OCI-M2 (cell line): ENCODE results near the gene MANF.
A peak's percentile ranks its signal among the peaks of the same experiment; 100 is the strongest.
"Not testable (repeated sequence)": the region's sequence is repeated elsewhere in the genome, so short reads cannot be mapped to it uniquely, and the experiment has no call there.

ENCODE experiments used
- DNase-seq: peaks from one replicate; lab custom pipeline; 2025; ENCODE audit not compliant: unreplicated experiment; lab: John Stamatoyannopoulos, UW

Gene MANF

GRCh38 chr3:51371943-51372557, 13.0 kb upstream of the MANF start:
- DNase-seq, result peak; percentile 27

GRCh38 chr3:51373658-51374421, 11.3 kb upstream of the MANF start:
- no peak for DNase-seq

DNA sequence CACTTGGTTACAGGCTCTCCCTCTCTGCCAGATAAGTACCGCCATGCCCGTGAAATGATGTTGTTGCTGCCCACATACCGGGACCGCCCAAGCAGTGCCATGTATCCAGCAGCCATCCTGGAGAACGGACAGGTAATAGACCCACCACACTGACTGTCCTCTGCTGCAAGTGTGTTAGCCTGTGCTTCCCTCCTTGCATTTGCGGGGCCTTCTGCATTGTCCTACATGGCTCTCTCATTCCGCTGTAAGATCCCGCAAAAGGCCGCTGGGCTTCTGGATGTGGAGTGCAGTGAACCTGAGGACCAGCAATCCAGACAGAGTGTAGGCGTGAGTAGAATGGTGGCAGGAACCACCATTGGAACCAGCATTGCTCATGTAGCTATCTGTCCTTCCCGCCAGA, 10.6 kb upstream of the MANF start:
- DNase-seq, result no peak

DNA sequence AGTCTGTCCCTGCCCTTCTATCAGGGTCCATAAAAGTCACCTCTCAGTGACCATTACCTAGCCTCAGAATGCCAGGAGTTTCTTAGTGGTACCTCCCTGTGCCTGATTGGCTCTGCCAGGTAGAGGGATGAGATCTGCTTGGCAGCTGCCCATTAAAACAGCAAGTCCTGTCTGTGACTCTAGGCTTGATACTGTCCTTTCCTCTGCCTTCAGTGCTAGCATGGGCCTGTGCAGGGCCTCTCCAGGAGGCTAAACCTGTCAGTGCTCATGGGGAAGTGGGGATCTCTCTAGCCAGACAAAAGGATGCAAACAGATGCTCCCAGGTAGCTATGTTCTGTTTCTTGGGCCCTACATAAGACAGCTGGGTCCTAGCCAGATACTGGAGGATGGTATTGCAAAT, 10.0 kb upstream of the MANF start:
- DNase-seq, result no peak

DNA sequence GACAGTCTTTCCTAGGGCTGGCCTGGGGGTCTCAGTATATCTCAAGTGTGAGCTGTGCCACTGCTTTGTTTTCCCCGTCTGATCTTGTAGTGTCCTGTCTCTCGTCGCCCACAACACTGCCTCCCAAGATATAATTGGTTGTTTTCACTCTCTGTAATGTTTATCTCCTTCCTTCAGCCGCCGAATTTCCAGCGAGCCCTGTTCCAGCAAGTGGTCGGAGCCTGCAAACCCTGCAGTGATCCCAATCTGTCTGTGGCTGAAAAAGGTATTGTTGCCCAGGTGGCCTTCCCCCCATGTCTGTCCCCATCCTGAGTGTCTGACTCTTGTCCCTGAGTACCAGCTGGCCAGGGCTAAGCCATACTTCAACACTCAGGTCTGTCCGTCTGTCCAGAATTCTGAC, 9.5 kb upstream of the MANF start:
- DNase-seq, result no peak

DNA sequence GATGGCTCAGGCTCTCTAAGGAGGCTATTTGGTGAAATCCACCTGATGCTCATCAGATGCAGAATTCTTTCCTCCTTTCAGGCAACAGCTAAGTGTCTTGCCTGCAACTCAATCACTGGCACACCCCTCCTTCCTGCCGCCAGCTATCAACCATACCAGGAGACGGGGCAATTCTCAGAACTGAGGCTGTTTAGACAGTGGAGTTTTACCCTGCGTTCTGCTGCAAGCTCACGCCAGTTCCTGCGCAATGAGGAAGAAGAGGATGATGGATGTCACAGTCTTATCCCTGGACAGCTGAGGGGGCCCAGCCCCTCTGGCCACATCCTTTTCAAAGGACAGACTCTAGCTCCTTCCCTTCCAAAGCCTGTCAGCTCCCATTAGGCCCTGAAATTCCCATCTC, 7.0 kb upstream of the MANF start:
- DNase-seq, result no peak

DNA sequence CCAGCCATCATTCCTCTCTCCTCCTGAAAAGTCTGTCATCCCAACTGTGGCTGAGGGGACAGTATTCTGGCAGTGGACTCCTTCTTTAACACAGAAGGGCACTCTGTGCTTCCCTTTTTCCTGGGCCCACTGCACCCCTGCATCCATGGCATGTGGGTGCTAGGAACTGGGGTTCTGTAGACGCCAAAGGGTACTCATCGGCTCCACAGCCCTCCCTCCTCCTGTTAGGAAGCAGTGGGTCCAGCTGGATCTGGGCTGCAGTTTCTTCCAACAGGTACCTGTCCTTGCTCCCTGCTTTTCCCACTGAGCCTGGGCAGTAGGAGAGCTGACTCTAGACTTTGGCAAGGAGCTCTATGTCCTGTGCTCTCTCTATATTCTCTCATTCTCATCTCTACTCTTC, 6.4 kb upstream of the MANF start:
- DNase-seq, result no peak

GRCh38 chr3:51379301-51379700, 5.8 kb upstream of the MANF start:
- no peak for DNase-seq

- DNase-seq, result no peak
Measured at GRCh38 chr3:51379746-51380455, 5.2 kb upstream of the MANF start.

- DNase-seq, result no peak
Measured at GRCh38 chr3:51380601-51381332, 4.3 kb upstream of the MANF start.

DNA sequence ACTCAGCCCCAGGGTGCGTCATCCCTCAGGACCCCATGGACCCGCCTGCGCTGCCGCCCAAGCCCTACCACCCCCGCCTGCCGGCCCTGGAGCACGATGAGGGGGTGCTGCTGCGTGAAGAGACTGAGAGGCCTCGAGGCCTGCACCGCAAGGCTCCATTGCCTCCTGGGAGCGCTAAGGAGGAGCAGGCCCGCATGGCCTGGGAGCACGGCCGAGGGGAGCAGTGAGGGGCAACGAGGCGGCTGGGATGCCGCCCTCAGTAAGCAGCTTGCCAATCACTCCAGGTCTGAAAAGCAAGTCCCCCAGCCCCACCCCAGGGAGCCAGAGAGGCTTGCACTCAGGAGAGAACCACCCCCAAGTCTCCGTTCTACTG, 3.8 kb upstream of the MANF start:
- DNase-seq, result no peak

GRCh38 chr3:51382076-51382745, 2.9 kb upstream of the MANF start:
- no peak for DNase-seq

DNA sequence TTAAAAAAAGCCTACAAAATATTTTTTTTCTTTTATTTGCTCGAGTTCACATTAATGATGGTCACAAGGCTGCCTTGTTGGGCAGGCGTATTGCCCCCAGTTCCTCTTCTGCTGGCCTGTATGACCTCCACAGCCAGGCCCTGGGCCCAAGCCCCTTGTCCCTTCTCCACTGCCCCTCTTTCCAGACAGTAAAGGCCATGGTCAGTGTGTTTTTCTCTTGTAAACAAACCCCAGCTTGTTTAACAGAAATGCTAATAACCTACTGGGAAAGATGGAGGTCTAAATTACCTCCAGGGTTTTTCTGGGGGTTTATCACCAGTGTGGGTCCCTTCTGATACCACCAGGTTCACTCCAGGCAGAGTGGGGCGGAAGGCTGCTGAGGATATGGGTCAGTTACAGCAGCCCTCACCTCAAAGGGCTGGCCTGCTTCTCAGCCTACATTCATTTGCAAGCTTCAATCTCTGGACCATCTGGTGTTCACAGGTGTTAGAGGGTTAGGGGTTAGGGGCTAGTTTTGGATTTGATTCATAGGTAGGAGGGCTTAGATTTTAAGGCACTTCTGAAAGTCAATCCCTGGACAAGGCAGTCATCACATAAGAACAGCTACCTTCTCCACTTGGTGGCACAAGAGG, 2.0 kb upstream of the MANF start:
- no peak for DNase-seq

- DNase-seq, result no peak
Measured at GRCh38 chr3:51384055-51384725, 901 bp upstream of the MANF start.

DNA sequence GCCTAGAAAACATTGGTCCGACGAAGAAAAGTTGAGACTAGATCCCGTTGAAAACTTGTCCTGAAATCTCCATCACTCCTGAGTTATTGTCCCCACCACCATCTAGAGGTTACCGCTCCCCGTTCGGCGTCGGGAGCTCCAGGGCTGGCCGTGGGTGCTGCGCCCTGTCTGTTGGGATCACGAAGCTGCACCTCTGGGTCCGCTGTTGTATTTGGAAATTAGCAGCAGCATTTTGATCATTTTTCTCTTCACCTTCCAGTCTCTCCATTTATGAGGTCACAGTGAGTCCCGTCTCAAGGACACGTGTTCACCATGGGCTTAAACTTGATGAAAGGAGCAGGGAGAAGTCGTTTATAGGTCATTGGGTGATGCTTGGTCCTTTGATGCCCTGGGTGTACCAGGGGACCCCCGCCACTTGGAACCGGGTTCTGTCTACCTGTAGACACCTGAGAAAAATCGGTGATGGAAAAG, 565 bp downstream of the MANF start:
- no peak for DNase-seq

DNA sequence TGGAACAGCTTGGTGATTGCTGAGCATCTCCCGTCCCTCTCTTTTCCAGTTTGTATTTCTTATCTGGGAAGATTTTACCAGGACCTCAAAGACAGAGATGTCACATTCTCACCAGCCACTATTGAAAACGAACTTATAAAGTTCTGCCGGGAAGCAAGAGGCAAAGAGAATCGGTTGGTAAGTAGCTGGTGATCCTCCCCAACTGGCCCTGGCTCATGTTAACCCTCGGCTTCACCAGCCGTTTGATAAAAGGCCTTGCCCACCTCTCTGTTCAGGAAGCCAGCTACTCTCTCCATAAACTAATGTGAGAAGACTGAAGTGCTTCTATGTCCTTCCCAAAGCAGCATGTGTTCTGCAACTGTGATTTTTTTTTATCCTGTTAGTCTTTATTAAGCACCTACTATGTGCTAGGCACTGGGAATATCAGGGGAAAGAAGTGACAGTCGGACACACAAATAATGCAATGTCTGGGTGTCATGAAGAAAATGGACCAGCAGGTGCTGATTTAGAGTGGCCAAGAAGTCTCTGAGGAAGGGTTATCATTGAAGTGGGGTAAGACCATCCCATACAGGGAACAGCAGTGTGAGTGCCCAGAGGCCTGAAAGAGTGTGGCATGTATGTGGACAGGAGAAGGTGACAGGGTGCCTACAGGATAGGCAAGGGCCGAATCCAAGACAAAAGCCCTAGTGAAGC, 1.2 kb downstream of the MANF start:
- DNase-seq, result no peak

DNA sequence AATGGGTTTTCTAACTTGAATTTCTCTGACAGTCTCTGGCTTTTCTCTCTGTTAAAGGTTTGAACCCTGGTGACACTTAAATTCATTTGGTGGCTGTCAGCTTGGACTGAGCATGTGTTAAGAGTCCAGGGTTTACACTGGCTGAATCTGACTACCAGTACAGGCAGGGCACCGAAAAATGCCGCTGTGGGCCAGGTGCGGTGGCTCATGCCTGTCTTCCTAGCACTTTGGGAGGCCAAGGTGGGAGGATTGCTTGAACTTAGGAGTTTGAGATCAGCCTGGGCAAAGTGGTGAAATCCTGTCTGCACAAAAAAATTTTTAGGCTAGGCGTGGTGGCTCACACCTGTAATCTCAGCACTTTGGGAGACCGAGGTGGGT, 1.8 kb downstream of the MANF start:
- no peak for DNase-seq

DNA sequence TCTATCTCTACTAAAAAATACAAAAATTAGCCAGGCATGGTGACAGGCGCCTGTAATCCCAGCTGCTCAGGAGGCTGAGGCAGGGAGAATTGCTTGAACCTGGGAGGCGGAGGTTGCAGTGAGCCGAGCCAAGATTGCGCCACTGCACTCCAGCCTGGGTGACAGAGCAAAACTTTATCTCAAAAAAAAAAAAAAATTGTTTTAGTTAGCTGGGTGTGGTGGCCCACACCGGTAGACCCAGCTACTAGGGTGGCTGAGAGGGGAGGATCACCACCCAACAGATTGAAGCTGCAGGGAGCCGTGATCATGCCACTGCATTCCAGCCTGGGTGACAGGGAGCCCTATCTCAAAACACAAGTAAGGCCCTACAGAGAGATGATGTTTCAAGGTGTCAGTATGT, 2.2 kb downstream of the MANF start:
- not testable (repeated sequence) for DNase-seq

DNA sequence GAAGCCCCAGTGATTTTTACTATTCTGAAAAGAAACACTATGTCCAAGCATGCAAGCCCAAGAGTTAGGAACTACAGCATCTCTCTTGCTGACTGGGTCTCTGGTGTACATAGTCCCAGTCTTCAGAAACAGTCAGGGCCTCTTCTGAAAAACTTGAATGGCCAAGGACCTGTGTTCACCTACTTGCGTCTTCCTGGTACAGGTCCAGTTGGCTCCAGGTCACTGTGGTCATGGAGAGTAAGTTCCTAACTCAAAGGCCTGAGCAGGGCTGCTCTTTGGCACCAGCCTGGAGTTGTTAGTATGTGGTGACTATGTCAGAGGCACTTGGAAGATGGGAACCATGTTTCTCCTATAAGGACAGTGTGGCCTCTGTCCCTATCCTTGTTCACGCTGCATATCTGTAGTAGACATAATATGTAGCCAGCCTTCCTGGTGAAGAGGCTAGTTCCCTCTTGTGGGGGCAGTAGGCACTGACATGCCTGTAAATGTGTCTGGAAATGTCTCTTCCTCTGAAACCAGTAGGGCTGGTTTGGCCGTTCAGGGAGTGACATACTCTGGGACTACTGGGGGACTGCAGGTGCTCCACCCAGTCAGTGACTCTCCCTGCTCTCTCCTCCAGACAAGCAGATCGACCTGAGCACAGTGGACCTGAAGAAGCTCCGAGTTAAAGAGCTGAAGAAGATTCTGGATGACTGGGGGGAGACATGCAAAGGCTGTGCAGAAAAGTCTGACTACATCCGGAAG, 3.4 kb downstream of the MANF start:
- DNase-seq, result no peak
